ENCODE results near the gene EXOSC7. TPM values are rescaled to one million over a fixed set of nuclear protein-coding genes. Genes with fewer than 3 reads are reported as not detected.

EXOSC7 gene
- total RNA-seq (2012; rRNA removed) (62.2 and 96.9 TPM in 2 replicates), polyA plus RNA-seq (2012; rRNA removed) (52.8 and 61.6 TPM in 2 replicates), Bru-seq, nascent RNA (percentile 83 among the genes with signal in this experiment), BruChase-seq, experiment 1, labeled RNA remaining after a 6-hour chase (percentile 84 among the genes with signal in this experiment), BruChase-seq, experiment 2, labeled RNA remaining after a 2-hour chase (percentile 84 among the genes with signal in this experiment)
- polyA plus RNA-seq (2012; cell fraction: cytosol; rRNA removed): 39.4 and 46.8 TPM in 2 replicates
- 22.4 and 65.7 TPM in 2 replicates for polyA plus RNA-seq (2012; cell fraction: nucleus; rRNA removed; ENCODE audit: low replicate concordance)
- long read RNA-seq, transcript EXOSC7-210 (9 exons, 1,395 nt): minor isoform, 9 of 47 reads
- long read RNA-seq, transcript EXOSC7-201 (8 exons, 1,055 nt): major isoform, 22 of 47 reads
- long read RNA-seq, partial matches to known transcripts: 8 of 47 reads
- long read RNA-seq, other reads (novel, unspliced or antisense): 6 of 47 reads

- ChIA-PET POLR2A (ENCODE audit: unreplicated experiment) (interaction anchor here (0.6 to 1.7 kb wide), 3 partner anchors 17 to 148 kb away, joined by 3 to 7 read pairs (median 5); no protein-coding TSS in a partner anchor), CTCF (no interaction called here)
- peak; percentile 88 for ATAC-seq (ENCODE audit: low read depth)
- dilution Hi-C loops (cut with HindIII; ENCODE audit: low sequenced_read_pairs, unreplicated experiment) (no loop called here), intact Hi-C loops (cut with micrococcal nuclease) (no loop called here), in situ Hi-C loops (cut with MboI; ENCODE audit: low sequenced_read_pairs) (no loop called here)
- Histone ChIP-seq H3K4me1 (ENCODE audit: control insufficient read depth, insufficient read depth, low read length) (peaks cover 7% of the 10 kb centered on the region), H3K23ac (ENCODE audit: low read depth, low read length) (peak within 1 kb of the TSS; percentile 95), H2BK120ac (ENCODE audit: low read depth, low read length) (peak within 1 kb of the TSS; percentile 42; the same call in 1 of the 2 replicates), H2BK20ac (ENCODE audit: low read depth, low read length) (no peak within 1 kb of the TSS), H4K20me1 (ENCODE audit: insufficient read depth, low read length) (peaks cover 24% of the 10 kb centered on the region; the same call in 1 of the 2 replicates), H2BK15ac (ENCODE audit: low read depth, low read length) (no peak within 1 kb of the TSS; the same call in 2 of the 3 replicates), H3K56ac (ENCODE audit: extremely low read depth, insufficient read depth, low read length) (peak within 1 kb of the TSS; percentile 70), H3K4me2 (ENCODE audit: low read depth, low read length) (peak within 1 kb of the TSS; percentile 84), H3K18ac (ENCODE audit: low read depth, low read length) (peak within 1 kb of the TSS; percentile 40), H3K9me3 (ENCODE audit: control insufficient read depth, insufficient read depth, low read length) (no peaks in the 10 kb centered on the region), H2BK5ac (ENCODE audit: low read depth, low read length, poor library complexity, severe bottlenecking) (peak within 1 kb of the TSS; percentile 83), H2AK5ac (ENCODE audit: low read depth, low read length) (peak within 1 kb of the TSS; percentile 54; the same call in 1 of the 2 replicates), H3K14ac (replicated peaks; ENCODE audit: low read depth, low read length) (peak within 1 kb of the TSS; percentile 92), H2AK9ac (replicated peaks; ENCODE audit: low read depth, low read length, poor library complexity) (peak within 1 kb of the TSS; percentile 86), H3K27me3 (ENCODE audit: control insufficient read depth, insufficient read depth, low read length) (no peaks in the 10 kb centered on the region), H3K4me3 (ENCODE audit: insufficient read depth, low read depth, low read length) (peak within 1 kb of the TSS; percentile 90), H3K9me1 (ENCODE audit: insufficient read depth, low read length) (peaks cover 4% of the 10 kb centered on the region; the same call in 1 of the 2 replicates), H3K27ac (ENCODE audit: insufficient read depth, low read length) (peak within 1 kb of the TSS; percentile 98), H4K91ac (ENCODE audit: insufficient read depth, low read depth, low read length) (peak within 1 kb of the TSS; percentile 26; the same call in 1 of the 2 replicates), H2AFZ (replicated peaks; ENCODE audit: low read length, poor library complexity) (peak within 1 kb of the TSS; percentile 96), H4K8ac (ENCODE audit: low read depth in 2 of 2, low read length in 2 of 2) (peak within 1 kb of the TSS; percentile 17 to 94; a peak in 3 of 4 replicates), H3K36me3 (ENCODE audit: control insufficient read depth, insufficient read depth, low read length) (no peaks in the 10 kb centered on the region), H3K79me1 (ENCODE audit: low read depth in 1 of 2, low read length in 2 of 2) (peaks cover 48 to 89% of the 10 kb centered on the region in 2 experiments), H3K9ac (ENCODE audit: low read depth, low read length) (peak within 1 kb of the TSS; percentile 97), H3K4ac (ENCODE audit: low read depth, low read length) (peak within 1 kb of the TSS; percentile 89), H4K5ac (ENCODE audit: low read depth, low read length) (peak within 1 kb of the TSS; percentile 84)
- 1% methylated on average over 30 of the region's 82 CpGs; no CpG with 5 or more reads in 1 of the 2 experiments for WGBS, 2 experiments (ENCODE audit: extremely low coverage in 2 of 2, insufficient read length in 1 of 2)
- TF ChIP-seq POLR2A (IDR thresholded peaks at IDR 0.05; ENCODE audit: low read depth, low read length) (peak; percentile 74; the same call in 1 of the 2 replicates), BHLHE40 (IDR thresholded peaks at IDR 0.05; ENCODE audit: low read depth, low read length) (no peak), MAZ (IDR thresholded peaks at IDR 0.05; ENCODE audit: borderline replicate concordance, low read depth, low read length) (peak; percentile 94), USF2 (IDR thresholded peaks at IDR 0.05; ENCODE audit: low read depth, low read length) (peak; percentile 30; the same call in 1 of the 2 replicates), MXI1 (IDR thresholded peaks at IDR 0.05; ENCODE audit: borderline replicate concordance, low read depth, low read length) (peak; percentile 94)
- no TSS peak for BruUV-seq (replicated peaks)
- peak; percentile 81 for DNase-seq
Measured at GRCh38 chr3:44976002-44976815, at the start of gene EXOSC7, which contains the start of gene ZDHHC3. TSS of gene EXOSC7 (plus strand) at chr3:44976244. CDS start at chr3:44976278, 34 bp downstream. TSS of gene ZDHHC3 (minus strand) at chr3:44976174. CDS start at chr3:44959436, 16,738 bp downstream.

All from IMR-90 (cell line).